Activated naive CD4-positive, alpha-beta T cell treated with anti-CD3 and anti-CD28 coated beads, Interleukin-2, amount 10 ng/mL, durations not matched to agents 5 hours and 36 hours (primary cell): ENCODE data around the gene CPSF6. TPM values are rescaled to one million over a fixed set of nuclear protein-coding genes. Genes with fewer than 3 reads are reported as not detected.

Source experiments
- microRNA-seq: library from miRNA; unstranded; fragments of <30 nt; microRNA quantifications from one replicate; pipeline ENCODE4 v1.2.0, GENCODE V29; 2022; ENCODE audit warnings: borderline microRNAs expressed, borderline replicate concordance
- total RNA-seq, 2 experiments: library from RNA; stranded (reverse); gene quantifications; one replicate each; pipeline ENCODE4 v1.2.3, GENCODE V29; 2021

The CPSF6 gene
- total RNA-seq = 100 to 1,000 TPM in 1 of 2 experiments, 10 to 100 TPM in 1; 96.8 to 104 TPM

DNA sequence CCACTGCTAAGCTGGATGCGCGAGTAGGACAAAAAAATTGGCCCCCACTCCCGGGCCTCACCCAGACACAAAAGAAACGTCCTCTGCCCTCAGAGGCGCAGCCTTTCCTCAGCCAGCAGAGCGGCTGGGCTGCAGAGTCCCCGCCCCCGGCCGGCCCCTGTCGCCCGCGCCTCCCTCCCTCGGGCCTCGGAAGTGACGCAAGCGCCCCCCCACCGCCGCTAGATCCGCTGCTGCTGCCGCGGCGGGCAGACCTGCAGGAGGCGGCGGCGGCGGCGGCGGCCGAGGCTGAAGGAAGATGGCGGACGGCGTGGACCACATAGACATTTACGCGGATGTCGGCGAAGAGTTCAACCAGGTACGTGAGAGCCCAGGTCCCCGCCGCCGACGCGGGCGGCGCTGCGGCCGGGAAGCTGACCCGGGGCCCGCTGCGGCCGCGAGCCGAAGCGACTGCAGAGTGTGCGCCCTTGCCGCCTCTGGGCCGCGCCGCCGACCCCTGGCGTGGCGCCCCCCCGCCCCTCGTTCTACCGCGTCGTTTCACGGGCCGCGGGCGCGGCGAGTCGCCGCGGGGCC is at the start of gene CPSF6:
Gene CPSF6, plus strand, starts transcription at position 218 of the 570 bp plus-strand sequence. Its CDS starts 78 bp downstream, at position 296.

Small RNA genes within 50 kb of the gene (microRNA-seq; reads per million reads assigned to microRNA genes)
- not detected for gene MIR1279

Other genes with a start within 250 kb of the CPSF6 start
- gene LYZ, start 108.8 kb downstream of the CPSF6 start, total RNA-seq = under 1 TPM; 0.14 to 0.40 TPM
- gene YEATS4, start 120.2 kb downstream of the CPSF6 start, total RNA-seq = 10 to 100 TPM; 40.0 to 41.6 TPM
- 10 to 100 TPM; 14.1 to 18.1 TPM for gene FRS2, start 230.8 kb downstream of the CPSF6 start, total RNA-seq